Ascending aorta (tissue), 2 donors: ENCODE data around the gene TGFBRAP1. TPM values are rescaled to one million over a fixed set of nuclear protein-coding genes. Genes with fewer than 3 reads are reported as not detected.

Experiments used
- DNase-seq, 2 donors: peaks; one replicate each; pipeline ENCODE4 v3.0.0-alpha.2; 2019; ENCODE audit warnings: low spot score in 2 of 2
- H3K27ac ChIP-seq, 2 donors: fragments of 200-600 bp; sonication (generic); one replicate each; pipeline ENCODE4 v1.5.1; 2016 to 2017; ENCODE audit warnings: mild to moderate bottlenecking in 1 of 2
- H3K27me3 ChIP-seq: fragments of 200-600 bp; sonication (generic); one replicate; pipeline ENCODE4 v1.5.1; 2017
- H3K36me3 ChIP-seq, 2 donors: fragments of 200-600 bp; sonication (generic); one replicate each; pipeline ENCODE4 v1.5.1; 2016
- H3K4me1 ChIP-seq, 2 donors: fragments of 200-600 bp; sonication (generic); one replicate each; pipeline ENCODE4 v1.5.1; 2016 to 2017; ENCODE audit warnings: mild to moderate bottlenecking in 1 of 2
- H3K4me3 ChIP-seq, 2 donors: fragments of 200-600 bp; sonication (generic); one replicate each; pipeline ENCODE4 v1.5.1; 2016 to 2017; ENCODE audit warnings: mild to moderate bottlenecking in 1 of 2
- H3K9me3 ChIP-seq, 2 donors: fragments of 200-600 bp; sonication (generic); one replicate each; pipeline ENCODE4 v1.5.1; 2016
- intact Hi-C: fragments of 100-400 bp; cut with DNase I; formaldehyde crosslinking; loops from one replicate; pipeline ENCODE4 v1.15.1; 2023
- total RNA-seq: library from RNA; depleted of rRNA; stranded (reverse); fragments of >200 nt; gene quantifications from one replicate; pipeline ENCODE4 v1.1.0, GENCODE V29; 2016
- TF ChIP-seq, protein P1 (sequence below), 3 experiments: fragments of 200-600 bp in 2 of 3; fragments of 450-650 bp in 1 of 3; sonication (generic) in 2 of 3; IDR thresholded peaks; one replicate each; pipeline ENCODE4 v1.5.1; 2016 to 2019; ENCODE audit warnings: antibody characterized with exemption in 3 of 3, mild to moderate bottlenecking in 1 of 3, moderate library complexity in 1 of 3

The TGFBRAP1 gene
- total RNA-seq, 1 donor from 2014 or later, result 30.1 TPM

DNA sequence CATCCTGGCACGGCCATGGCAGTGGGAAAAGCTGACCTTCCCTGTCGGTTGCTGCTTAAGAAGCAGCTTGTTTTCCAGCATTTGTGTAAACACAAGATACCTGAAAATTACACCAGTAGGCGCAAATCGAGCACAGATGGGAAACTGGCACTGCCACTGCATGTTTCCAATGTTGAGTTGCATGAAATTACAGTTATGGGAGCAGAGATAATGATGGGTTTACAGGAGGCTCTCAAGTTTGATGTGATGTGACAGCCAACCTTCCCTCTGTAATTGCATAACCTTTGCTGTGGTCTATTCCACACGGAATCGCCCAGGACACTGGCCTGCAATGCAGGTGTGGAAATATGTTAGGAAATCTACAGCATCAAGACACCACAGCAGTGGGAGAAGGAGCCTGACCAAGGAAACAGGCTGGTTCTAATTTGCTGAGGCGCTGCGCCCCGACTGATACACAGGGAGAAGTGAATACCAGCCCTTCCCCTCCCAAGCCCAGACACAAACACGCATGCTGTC lies 70.6 kb downstream of the TGFBRAP1 start:
- DNase-seq, result no peak
- H3K27me3 ChIP-seq, result no peaks in the 10 kb centered on the region
- TF ChIP-seq, protein P1, sequence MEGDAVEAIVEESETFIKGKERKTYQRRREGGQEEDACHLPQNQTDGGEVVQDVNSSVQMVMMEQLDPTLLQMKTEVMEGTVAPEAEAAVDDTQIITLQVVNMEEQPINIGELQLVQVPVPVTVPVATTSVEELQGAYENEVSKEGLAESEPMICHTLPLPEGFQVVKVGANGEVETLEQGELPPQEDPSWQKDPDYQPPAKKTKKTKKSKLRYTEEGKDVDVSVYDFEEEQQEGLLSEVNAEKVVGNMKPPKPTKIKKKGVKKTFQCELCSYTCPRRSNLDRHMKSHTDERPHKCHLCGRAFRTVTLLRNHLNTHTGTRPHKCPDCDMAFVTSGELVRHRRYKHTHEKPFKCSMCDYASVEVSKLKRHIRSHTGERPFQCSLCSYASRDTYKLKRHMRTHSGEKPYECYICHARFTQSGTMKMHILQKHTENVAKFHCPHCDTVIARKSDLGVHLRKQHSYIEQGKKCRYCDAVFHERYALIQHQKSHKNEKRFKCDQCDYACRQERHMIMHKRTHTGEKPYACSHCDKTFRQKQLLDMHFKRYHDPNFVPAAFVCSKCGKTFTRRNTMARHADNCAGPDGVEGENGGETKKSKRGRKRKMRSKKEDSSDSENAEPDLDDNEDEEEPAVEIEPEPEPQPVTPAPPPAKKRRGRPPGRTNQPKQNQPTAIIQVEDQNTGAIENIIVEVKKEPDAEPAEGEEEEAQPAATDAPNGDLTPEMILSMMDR (IDR thresholded peaks at IDR 0.05), result no peak
- H3K27ac ChIP-seq, result no peak overlapping the region
- intact Hi-C loops, result no loop called here
- peaks cover 0 to 9% of the 10 kb centered on the region in 2 donors for H3K36me3 ChIP-seq
- no peaks in the 10 kb centered on the region for H3K9me3 ChIP-seq
- no peaks in the 10 kb centered on the region for H3K4me1 ChIP-seq
- no peak overlapping the region for H3K4me3 ChIP-seq

DNA sequence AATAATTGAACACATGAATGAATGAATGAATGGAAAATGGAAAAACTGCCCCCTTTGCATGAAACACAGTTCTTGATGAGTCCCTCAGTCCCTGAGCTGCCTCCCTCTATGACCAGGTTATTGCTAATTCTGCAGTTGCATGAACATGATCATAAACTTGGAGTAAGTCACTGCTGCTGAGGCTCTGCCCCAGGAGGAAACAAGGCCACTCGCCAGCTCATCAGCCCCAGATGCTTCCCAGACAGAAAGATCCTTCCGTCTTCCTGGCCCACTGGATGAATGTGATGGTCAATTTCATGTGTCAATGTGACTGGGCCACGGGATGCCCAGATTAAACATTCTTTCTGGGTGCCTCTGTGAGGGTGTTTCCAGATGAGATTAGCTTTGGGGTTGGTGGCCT lies 71.6 kb downstream of the TGFBRAP1 start:
- Histone ChIP-seq H3K27me3 (no peaks in the 10 kb centered on the region), H3K4me1 (no peaks in the 10 kb centered on the region), H3K4me3 (no peak overlapping the region), H3K27ac (no peak overlapping the region), H3K9me3 (no peaks in the 10 kb centered on the region), H3K36me3 (no peaks in the 10 kb centered on the region)
- DNase-seq, result no peak
- TF ChIP-seq, protein P1 (IDR thresholded peaks at IDR 0.05), result no peak
- intact Hi-C loops, result no loop called here

DNA sequence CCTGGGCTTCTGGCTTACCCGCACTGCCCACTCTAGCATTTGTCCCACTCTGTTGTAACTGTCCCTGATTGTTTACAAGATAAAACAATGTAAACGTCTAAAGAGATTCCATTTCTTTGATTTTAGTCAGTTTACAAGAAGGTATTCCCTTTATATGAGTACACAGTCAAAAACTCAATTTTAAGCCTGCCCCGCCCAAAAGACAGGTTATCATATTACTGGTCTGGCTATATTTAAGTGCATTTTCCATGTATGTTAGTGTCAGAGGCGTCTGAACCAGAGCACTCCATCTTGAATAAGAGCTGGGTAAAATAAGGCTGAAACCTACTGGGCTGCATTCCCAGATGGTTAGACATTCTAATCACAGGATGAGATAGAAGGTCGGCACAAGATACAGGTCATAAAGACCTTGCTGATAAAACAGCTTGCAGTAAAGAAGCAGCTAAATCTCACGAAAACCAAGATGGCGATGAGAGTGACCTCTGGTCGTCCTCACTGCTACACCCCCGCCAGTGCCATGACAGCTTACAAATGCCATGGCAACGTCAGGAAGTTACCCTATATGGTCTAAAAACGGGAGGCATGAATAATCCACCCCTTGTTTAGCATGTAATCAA lies 73.0 kb downstream of the TGFBRAP1 start:
- intact Hi-C loops, result no loop called here
- Histone ChIP-seq H3K9me3 (no peaks in the 10 kb centered on the region), H3K4me1 (no peaks in the 10 kb centered on the region), H3K4me3 (no peak overlapping the region), H3K27me3 (no peaks in the 10 kb centered on the region), H3K27ac (no peak overlapping the region), H3K36me3 (no peaks in the 10 kb centered on the region)
- TF ChIP-seq, protein P1 (IDR thresholded peaks at IDR 0.05), result no peak
- no peak for DNase-seq

DNA sequence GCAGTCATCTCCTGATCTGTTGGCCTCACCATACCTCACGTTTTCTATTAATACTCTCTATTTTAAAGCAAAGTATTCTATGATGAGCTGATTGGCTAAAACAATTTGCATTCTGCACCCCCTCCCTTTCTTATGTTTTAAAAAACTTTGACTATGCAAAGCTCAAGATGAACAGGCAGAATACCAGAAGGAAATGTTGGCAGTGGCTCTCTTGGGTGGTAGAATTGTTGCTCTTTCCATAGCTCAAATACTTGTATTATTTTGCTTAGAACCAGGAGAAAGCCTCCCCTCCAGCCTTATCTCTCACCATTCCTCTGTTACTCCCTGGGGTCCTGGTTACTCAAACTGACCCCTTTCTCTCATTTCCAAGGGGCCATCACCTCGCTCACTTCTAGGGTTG lies 73.6 kb downstream of the TGFBRAP1 start:
- no peaks in the 10 kb centered on the region for H3K9me3 ChIP-seq
- no peak for DNase-seq
- H3K27me3 ChIP-seq, result no peaks in the 10 kb centered on the region
- no peak overlapping the region for H3K4me3 ChIP-seq
- TF ChIP-seq, protein P1 (IDR thresholded peaks at IDR 0.05), result no peak
- no peaks in the 10 kb centered on the region for H3K4me1 ChIP-seq
- intact Hi-C loops, result no loop called here
- no peak overlapping the region for H3K27ac ChIP-seq
- H3K36me3 ChIP-seq, result no peaks in the 10 kb centered on the region

DNA sequence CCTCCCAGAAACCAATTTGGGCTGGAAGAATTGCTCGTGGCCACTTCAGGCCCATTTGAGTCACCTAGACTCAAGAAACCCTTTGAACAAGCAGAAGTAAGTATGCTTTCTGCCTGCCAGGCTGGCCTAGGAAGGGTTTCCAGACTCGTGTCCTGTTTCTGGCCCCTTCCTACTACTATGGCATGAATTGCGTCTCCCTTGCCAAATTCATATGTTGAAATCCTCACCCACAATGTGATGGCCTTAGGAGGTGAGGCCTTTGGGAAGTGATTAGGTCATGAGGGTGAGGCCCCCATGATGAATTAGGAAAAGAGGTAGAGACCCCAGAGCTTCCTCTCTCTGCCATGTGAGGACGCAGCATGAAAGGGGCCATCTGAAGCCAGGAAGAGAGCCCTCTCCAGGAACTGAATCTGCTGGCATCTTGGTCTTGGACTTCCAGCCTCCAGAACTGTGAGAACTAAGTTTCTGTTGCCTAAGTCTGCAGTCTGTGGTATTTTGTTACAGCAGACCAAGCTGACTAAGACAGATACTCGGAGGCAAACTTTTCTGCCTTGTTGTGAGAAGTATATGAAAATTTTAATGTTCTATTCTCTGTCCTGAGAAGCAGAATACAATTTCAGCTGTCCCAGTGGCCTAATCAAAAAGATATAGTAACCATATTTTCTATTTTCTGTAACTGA lies 74.9 kb downstream of the TGFBRAP1 start:
- no peak overlapping the region for H3K4me3 ChIP-seq
- no peak for DNase-seq
- H3K9me3 ChIP-seq, result no peaks in the 10 kb centered on the region
- H3K27me3 ChIP-seq, result no peaks in the 10 kb centered on the region
- no peak overlapping the region for H3K27ac ChIP-seq
- H3K4me1 ChIP-seq, result no peaks in the 10 kb centered on the region
- TF ChIP-seq, protein P1 (IDR thresholded peaks at IDR 0.05), result no peak
- intact Hi-C loops, result no loop called here
- no peaks in the 10 kb centered on the region for H3K36me3 ChIP-seq
